Measurements from ENCODE around the gene SH3PXD2A. TPM values are rescaled to one million over a fixed set of nuclear protein-coding genes. Genes with fewer than 3 reads are reported as not detected.

The SH3PXD2A gene
- total and polyA plus RNA-seq, 2 of the 4 experiments (the other 2 are of a cell fraction) = 6.3 to 23.0 TPM

DNA sequence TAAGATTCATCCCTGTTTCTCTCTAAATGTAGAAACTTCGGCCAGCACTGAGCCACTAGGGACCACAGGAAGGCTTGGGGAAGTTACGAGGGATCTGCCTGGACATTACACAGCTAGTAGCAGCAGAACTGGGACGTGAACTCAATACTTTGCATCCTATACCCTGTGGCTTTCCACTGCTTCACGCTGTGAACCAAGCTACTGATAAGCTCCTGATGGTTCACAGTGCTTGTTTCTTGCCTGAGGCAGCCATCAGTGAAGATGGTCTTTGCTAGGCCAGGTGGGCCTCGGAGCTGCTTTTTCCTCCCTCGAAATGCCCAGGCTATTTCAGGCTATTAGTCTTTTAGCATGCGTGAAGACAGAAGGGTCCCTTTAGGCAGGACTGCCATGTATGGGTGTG lies 132.7 kb downstream of the SH3PXD2A start:
- ChIA-PET CTCF (no interaction called here), POLR2A (ENCODE audit: unreplicated experiment) (no interaction called here)

More for the DNA sequence above, 132.7 kb downstream of the SH3PXD2A start:
- no peak overlapping the region for H3K56ac ChIP-seq (ENCODE audit: extremely low read depth, insufficient read depth, low read length)
- 0 out of 2 replicates have a peak, but pooled peaks cover 9% of the 10 kb centered on the region for H3K9me1 ChIP-seq (ENCODE audit: insufficient read depth, low read length)
- no peak overlapping the region for H2BK5ac ChIP-seq (ENCODE audit: low read depth, low read length, poor library complexity, severe bottlenecking)
- no peak overlapping the region for H2BK20ac ChIP-seq (ENCODE audit: low read depth, low read length)
- H4K91ac ChIP-seq (ENCODE audit: insufficient read depth, low read depth, low read length) = no peak overlapping the region
- no peak overlapping the region for H2BK120ac ChIP-seq (ENCODE audit: low read depth, low read length)
- no peak overlapping the region for H2BK15ac ChIP-seq (ENCODE audit: low read depth, low read length)
- no peak overlapping the region for H2AFZ ChIP-seq (replicated peaks; ENCODE audit: low read length, poor library complexity)
- no peak overlapping the region for H4K5ac ChIP-seq (ENCODE audit: low read depth, low read length)
- 75% methylated on average over 4 of the region's 7 CpGs; no CpG with 5 or more reads in 1 of the 2 experiments for WGBS, 2 experiments (ENCODE audit: extremely low coverage in 2 of 2, insufficient read length in 1 of 2)
- in situ Hi-C loops (cut with MboI; ENCODE audit: low sequenced_read_pairs) = loop anchor here (25.0 kb wide), 2 partner anchors 290 to 490 kb away; no protein-coding TSS in a partner anchor
- H3K4me1 ChIP-seq (ENCODE audit: control insufficient read depth, insufficient read depth, low read length) = peaks cover 14% of the 10 kb centered on the region
- H3K18ac ChIP-seq (ENCODE audit: low read depth, low read length) = no peak overlapping the region
- TF ChIP-seq RAD21 (IDR thresholded peaks at IDR 0.05; ENCODE audit: low read length) (no peak), SMC3 (IDR thresholded peaks at IDR 0.05; ENCODE audit: low read depth, low read length) (no peak), NFE2L2 (IDR thresholded peaks at IDR 0.05; ENCODE audit: low read depth, low read length) (no peak), POLR2A (IDR thresholded peaks at IDR 0.05; ENCODE audit: low read depth, low read length) (no peak), RFX5 (IDR thresholded peaks at IDR 0.05; ENCODE audit: low read depth, low read length) (no peak), CHD1 (IDR thresholded peaks at IDR 0.05; ENCODE audit: low read depth, low read length) (no peak), USF2 (IDR thresholded peaks at IDR 0.05; ENCODE audit: low read depth, low read length) (no peak), BHLHE40 (IDR thresholded peaks at IDR 0.05; ENCODE audit: low read depth, low read length) (no peak), RCOR1 (IDR thresholded peaks at IDR 0.05; ENCODE audit: insufficient replicate concordance, low read length) (no peak), CEBPB (IDR thresholded peaks at IDR 0.05; ENCODE audit: low read depth, low read length) (no peak), MXI1 (IDR thresholded peaks at IDR 0.05; ENCODE audit: borderline replicate concordance, low read depth, low read length) (no peak), MAFK (IDR thresholded peaks at IDR 0.05; ENCODE audit: low read depth, low read length) (no peak)
- BruUV-seq (replicated peaks) = no TSS peak
- H3K27ac ChIP-seq (ENCODE audit: insufficient read depth, low read length) = no peak overlapping the region
- H3K36me3 ChIP-seq (ENCODE audit: control insufficient read depth, insufficient read depth, low read length) = peaks cover 5% of the 10 kb centered on the region; the same call in 1 of the 2 replicates
- H4K8ac ChIP-seq (ENCODE audit: low read depth in 2 of 2, low read length in 2 of 2) = no peak overlapping the region
- H3K4me3 ChIP-seq (ENCODE audit: insufficient read depth, low read depth, low read length) = no peak overlapping the region
- H3K23ac ChIP-seq (ENCODE audit: low read depth, low read length) = no peak overlapping the region
- ATAC-seq (ENCODE audit: low read depth) (no peak), DNase-seq (no peak)
- H3K14ac ChIP-seq (replicated peaks; ENCODE audit: low read depth, low read length) = no peak overlapping the region
- H3K4me2 ChIP-seq (ENCODE audit: low read depth, low read length) = no peak overlapping the region
- no peak overlapping the region for H3K9ac ChIP-seq (ENCODE audit: low read depth, low read length)
- no peaks in the 10 kb centered on the region for H3K27me3 ChIP-seq (ENCODE audit: control insufficient read depth, insufficient read depth, low read length)
- no peak overlapping the region for H3K4ac ChIP-seq (ENCODE audit: low read depth, low read length)
- dilution Hi-C loops (cut with HindIII; ENCODE audit: low sequenced_read_pairs, unreplicated experiment) = loop anchor here (25.0 kb wide), 1 partner anchor 140 kb away; the partner anchor contains the start of gene SH3PXD2A
- no peaks in the 10 kb centered on the region for H3K9me3 ChIP-seq (ENCODE audit: control insufficient read depth, insufficient read depth, low read length)
- no peak overlapping the region for H2AK5ac ChIP-seq (ENCODE audit: low read depth, low read length)
- H2AK9ac ChIP-seq (replicated peaks; ENCODE audit: low read depth, low read length, poor library complexity) = peak overlapping the region; percentile 62
- no peaks in the 10 kb centered on the region; a peak in 1 of 4 replicates for H3K79me1 ChIP-seq (ENCODE audit: low read depth in 1 of 2, low read length in 2 of 2)
- H4K20me1 ChIP-seq (ENCODE audit: insufficient read depth, low read length) = no peaks in the 10 kb centered on the region
- intact Hi-C loops (cut with micrococcal nuclease) = no loop called here
